GM19238 (cell line): ENCODE results near the gene DLGAP1.

Source experiments
- DNase-seq: peaks from one replicate; pipeline ENCODE4 v3.0.0; 2011; ENCODE audit warnings: low spot score; ENCODE audit not compliant: insufficient read length

Gene DLGAP1

DNA sequence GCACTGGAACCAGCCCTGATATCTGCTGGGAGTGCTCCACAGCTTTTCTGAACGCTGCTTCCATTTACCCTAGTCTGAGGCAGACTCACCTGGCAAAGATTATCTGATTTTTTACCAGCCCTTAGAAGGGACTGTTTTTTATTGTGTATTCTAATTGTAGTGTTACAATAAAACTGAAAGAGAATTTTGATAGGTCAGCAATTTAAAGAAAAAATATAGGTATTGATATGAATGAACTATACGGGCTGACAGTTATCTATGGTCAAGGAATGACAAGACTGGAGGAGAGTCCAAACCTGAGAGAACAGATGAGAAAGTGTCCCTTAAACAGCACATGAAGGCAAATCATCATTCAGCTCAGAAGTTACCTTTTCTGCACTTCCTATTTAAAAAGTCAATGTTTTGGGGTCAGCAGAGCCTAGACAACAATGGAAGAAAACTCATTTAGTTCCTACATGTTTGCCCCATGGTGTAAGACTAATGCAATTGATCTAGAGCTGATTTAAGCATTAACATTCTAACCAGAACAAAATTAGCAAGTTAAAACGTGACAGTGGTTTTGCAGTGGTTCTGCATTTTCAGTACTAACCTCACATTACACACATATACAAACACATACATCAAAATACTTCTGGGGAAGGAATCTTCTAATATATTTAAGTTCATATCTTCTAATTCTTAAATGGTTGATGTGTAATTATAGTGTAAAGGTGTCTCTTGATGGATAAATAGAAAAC, 504.3 kb downstream of the DLGAP1 start:
- DNase-seq, result no peak

GRCh38 chr18:3948958-3949357, 506.1 kb downstream of the DLGAP1 start:
- DNase-seq, result no peak

DNA sequence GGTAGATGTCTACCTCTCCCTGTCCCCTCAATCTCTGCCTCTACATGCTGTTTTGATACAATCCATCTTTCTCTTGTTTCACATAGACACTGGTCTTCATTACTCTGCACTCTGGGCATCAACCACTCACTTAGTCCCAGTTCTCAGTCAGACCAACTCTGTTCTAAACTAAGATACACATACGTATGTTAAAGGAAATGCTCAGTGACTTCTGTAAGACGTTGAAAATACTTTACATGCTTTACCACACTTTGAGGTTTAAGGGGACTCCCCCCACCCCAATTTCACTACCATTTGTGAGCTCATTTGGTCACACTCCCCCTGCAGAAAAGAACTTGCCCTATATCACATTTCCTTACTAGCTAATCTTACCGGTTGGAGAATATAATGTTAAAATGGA, 507.7 kb downstream of the DLGAP1 start:
- DNase-seq, result no peak

DNA sequence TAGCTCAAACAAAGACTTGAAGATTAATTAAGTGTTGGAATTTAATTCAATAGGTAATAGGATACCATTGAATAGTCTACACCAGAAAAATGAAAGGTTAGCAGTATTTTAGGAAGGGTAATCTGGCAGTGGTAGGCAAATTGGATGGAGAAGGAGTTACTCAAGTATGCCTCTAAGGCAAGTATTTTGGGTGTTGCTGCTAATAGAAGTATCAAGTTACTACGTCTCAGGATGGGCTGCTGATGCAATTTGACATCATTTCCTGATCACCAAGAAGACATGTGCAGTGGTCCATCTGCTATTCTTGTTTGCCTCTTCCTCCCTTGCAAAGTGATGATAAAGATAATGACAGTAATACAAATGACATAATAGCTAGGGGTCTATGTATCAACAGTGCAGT, 519.8 kb downstream of the DLGAP1 start:
- DNase-seq, result no peak

DNA sequence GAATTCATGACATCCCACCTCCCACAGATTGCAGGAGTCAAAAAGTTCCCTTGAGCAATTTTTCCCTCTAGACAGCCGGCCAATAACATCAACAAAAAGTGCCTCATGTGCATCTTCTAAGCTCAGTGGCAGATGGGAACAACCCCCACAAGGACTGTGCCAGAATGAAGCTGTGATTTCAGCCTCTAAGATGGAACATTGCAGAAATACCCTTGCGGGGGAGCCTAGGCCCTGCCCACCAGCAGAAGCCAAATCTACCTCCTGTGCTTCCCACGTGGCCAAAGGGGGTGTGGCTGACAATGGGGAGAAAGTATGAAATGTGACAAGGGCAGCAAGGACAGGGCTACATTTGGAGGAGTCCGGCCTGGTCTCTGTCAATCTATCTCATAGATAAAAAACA, 522.8 kb downstream of the DLGAP1 start:
- DNase-seq, result no peak

- DNase-seq, result no peak
Measured at GRCh38 chr18:3931542-3932112, 523.5 kb downstream of the DLGAP1 start.

DNA sequence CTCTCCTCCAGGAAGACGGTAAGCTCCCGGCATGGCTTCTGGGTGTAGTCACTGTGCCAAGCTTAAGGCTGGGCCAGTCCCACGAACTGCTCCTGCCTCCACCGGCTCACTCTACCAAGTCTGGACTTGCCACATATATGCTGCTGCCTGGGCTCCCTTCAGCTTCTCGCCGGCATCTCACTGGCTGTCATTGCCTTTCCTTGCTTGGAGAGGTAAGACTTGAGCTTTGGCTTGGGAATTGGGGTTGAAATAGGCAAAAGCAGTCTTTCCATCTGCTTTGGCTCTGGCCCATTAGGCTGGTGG, 524.1 kb downstream of the DLGAP1 start:
- no peak for DNase-seq

- no peak for DNase-seq
Measured at GRCh38 chr18:3930126-3931012, 524.7 kb downstream of the DLGAP1 start.

- no peak for DNase-seq
Measured at GRCh38 chr18:3924455-3924854, 530.7 kb downstream of the DLGAP1 start.

- no peak for DNase-seq
Measured at GRCh38 chr18:3923750-3924149, 531.4 kb downstream of the DLGAP1 start.

GRCh38 chr18:3921826-3922225, 533.3 kb downstream of the DLGAP1 start:
- DNase-seq, result no peak

DNA sequence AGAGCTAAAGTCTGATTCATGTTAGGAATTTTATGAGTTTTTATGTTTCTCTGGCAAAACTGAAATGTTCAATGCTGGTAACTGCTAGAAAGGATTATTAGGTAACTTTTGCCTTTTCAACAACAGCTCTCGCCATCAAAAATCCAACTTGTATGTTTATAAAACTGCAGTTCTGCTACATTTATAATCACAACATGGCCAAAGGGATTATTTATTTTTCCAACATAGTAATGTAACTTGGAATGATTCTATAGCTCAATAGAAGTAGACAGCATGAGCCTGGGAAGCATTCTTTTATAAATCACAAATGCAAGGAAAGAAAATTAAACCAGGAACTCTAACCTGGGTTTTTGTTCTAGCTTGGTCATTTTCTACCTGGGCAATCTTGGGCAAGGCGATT, 534.3 kb downstream of the DLGAP1 start:
- no peak for DNase-seq

DNA sequence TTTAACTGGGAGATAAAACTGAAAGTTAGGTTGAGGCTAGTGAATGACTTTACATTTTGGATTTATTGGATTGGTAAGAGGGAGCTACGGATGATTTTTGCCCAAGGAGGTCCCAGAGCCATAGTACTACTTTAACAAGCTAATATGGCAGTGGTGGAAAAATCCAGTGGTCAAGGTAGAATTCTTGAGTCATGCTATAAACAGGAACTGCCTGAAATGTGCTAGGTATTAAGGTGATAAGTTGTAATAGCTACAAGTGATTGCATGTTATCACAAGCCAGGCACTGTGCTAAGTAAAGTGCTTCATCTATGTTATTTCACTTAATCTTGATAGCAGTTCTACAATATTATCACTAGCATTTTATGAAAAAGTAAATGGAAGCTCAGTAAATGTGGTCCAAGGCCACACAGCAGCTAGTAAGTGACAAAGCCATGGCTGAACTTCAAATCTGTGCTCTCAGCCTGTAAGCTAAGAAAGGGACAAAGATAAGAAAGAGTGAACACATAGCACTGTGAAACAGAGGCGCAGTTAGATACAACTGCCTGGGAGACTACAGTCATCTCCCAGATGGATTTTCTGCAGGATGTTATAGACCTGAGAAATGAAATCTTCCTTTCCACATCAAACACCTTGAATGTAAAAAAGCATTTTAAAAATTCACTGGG, 535.6 kb downstream of the DLGAP1 start:
- no peak for DNase-seq

GRCh38 chr18:3916082-3916481, 539.0 kb downstream of the DLGAP1 start:
- no peak for DNase-seq

GRCh38 chr18:3914833-3915610, 540.1 kb downstream of the DLGAP1 start:
- DNase-seq, result no peak

DNA sequence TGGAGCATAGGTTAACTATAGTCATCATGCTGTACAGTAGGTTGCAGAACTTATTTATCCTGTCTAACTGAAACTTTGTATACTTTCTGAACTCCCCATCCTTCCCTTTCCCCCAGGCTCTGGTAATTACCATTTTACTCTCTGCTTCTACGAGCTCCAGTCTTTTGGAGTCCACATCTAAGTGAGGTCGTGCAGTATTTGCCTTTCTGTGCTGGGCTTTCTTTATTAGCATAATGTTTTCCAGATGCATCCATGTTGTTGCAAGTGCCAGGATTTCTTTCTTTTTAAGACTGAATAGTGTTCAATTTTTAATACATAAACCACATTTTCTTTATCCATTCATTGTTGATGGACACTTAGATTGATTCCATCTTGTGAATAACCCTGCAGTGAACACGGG, 541.0 kb downstream of the DLGAP1 start:
- DNase-seq, result no peak

GRCh38 chr18:3912705-3913104, 542.4 kb downstream of the DLGAP1 start:
- no peak for DNase-seq

DNA sequence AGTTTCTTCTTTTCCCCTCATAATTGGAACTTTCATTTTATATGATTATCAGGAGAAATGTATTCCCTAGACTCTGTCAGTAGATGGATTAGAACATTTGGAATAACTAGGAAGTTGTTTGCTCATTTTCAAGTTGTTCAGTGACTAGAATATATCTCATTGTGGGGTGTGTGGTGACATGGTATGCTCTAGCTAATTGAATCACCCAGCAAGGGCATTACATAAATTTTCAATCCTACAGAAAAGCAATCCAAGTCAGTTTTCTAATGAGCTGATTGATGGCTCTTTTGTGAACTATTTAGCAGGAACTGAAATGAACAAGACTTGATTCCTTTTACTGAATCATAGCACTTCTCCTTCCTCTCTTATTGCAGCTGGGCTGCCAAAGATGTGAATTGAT, 543.7 kb downstream of the DLGAP1 start:
- DNase-seq, result no peak

- DNase-seq, result no peak
Measured at GRCh38 chr18:3910512-3910911, 544.6 kb downstream of the DLGAP1 start.

GRCh38 chr18:3907955-3908354, 547.2 kb downstream of the DLGAP1 start:
- DNase-seq, result no peak

DNA sequence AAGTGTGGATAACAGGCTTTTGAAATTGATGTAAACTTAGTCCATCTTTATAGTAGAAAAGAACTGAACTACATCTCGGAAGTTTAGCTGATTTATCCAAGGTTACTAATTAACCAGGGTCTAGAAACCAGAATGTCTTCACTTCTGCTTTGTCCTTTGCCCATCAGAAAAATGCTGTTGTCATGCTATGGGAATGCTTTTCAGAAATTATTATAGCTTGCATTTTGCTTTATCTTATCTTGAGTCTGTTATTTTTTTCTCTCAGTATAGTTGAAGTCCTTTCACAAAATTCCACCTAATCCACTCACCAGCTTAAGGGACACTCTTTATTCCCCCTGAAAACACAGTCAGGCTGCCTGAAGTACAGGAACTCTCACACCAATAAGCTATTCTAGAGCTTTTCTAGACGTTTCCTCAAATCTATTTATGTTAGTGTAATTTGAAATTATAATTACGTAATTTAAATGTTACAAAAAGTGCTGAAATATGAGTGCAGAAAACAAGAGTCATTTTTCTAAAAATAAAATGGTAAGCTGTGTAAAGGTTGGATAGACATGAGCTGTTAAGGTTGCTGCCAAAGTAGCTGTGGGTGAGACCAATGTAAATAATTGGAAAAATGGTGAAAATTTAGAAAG, 548.9 kb downstream of the DLGAP1 start:
- DNase-seq, result no peak
